Mucosa of gallbladder (tissue), 1 donor: ENCODE measurements around the gene PLOD2. TPM values are rescaled to one million over a fixed set of nuclear protein-coding genes. Genes with fewer than 3 reads are reported as not detected.

Source experiments
- DNase-seq: peaks from one replicate; pipeline ENCODE4 v3.0.0-alpha.2; 2020; ENCODE audit warnings: low spot score
- total RNA-seq: library from RNA; stranded (reverse); gene quantifications from one replicate; pipeline ENCODE4 v1.2.1, GENCODE V29; 2021
- donor health status: DM: no; HTN: no; CAD: no.

The PLOD2 gene
- total RNA-seq, 1 donor from 2014 or later = 72.8 TPM

GRCh38 chr3:146100825-146101444, 60.0 kb downstream of the PLOD2 start:
- DNase-seq = no peak

- no peak for DNase-seq
Measured at GRCh38 chr3:146100180-146100579, 60.8 kb downstream of the PLOD2 start.

- DNase-seq = no peak
Measured at GRCh38 chr3:146099316-146099715, 61.7 kb downstream of the PLOD2 start.

- DNase-seq = no peak
Measured at GRCh38 chr3:146093896-146094295, 67.1 kb downstream of the PLOD2 start.

- DNase-seq = no peak
Measured at GRCh38 chr3:146092230-146092629, 68.8 kb downstream of the PLOD2 start.

GRCh38 chr3:146091397-146091796, 69.6 kb downstream of the PLOD2 start:
- DNase-seq = no peak

GRCh38 chr3:146090521-146090920, 70.5 kb downstream of the PLOD2 start:
- no peak for DNase-seq

- DNase-seq = no peak
Measured at GRCh38 chr3:146088840-146089239, 72.1 kb downstream of the PLOD2 start.

GRCh38 chr3:146087116-146087515, 73.9 kb downstream of the PLOD2 start:
- no peak for DNase-seq

GRCh38 chr3:146086211-146086610, 74.8 kb downstream of the PLOD2 start:
- no peak for DNase-seq

GRCh38 chr3:146085678-146086077, 75.3 kb downstream of the PLOD2 start:
- DNase-seq = no peak

GRCh38 chr3:146080578-146080977, 80.4 kb downstream of the PLOD2 start:
- no peak for DNase-seq

GRCh38 chr3:146078031-146078430, 83.0 kb downstream of the PLOD2 start:
- no peak for DNase-seq

- no peak for DNase-seq
Measured at GRCh38 chr3:146077181-146077580, 83.8 kb downstream of the PLOD2 start.

- DNase-seq = no peak
Measured at GRCh38 chr3:146072824-146073223, 88.2 kb downstream of the PLOD2 start.

- no peak for DNase-seq
Measured at GRCh38 chr3:146072061-146072460, 88.9 kb downstream of the PLOD2 start.

- no peak for DNase-seq
Measured at GRCh38 chr3:146071632-146072031, 89.4 kb downstream of the PLOD2 start.

GRCh38 chr3:146067048-146067447, 93.9 kb downstream of the PLOD2 start:
- no peak for DNase-seq

GRCh38 chr3:146065573-146066006, 95.4 kb downstream of the PLOD2 start:
- DNase-seq = peak; percentile 21

GRCh38 chr3:146058241-146058640, 102.7 kb downstream of the PLOD2 start:
- no peak for DNase-seq

- no peak for DNase-seq
Measured at GRCh38 chr3:146052791-146053310, 108.1 kb downstream of the PLOD2 start.

- no peak for DNase-seq
Measured at GRCh38 chr3:146052056-146052790, 108.8 kb downstream of the PLOD2 start.

GRCh38 chr3:146050691-146051090, 110.3 kb downstream of the PLOD2 start:
- DNase-seq = no peak
